ENCODE results near the gene CMTR1.

DNA sequence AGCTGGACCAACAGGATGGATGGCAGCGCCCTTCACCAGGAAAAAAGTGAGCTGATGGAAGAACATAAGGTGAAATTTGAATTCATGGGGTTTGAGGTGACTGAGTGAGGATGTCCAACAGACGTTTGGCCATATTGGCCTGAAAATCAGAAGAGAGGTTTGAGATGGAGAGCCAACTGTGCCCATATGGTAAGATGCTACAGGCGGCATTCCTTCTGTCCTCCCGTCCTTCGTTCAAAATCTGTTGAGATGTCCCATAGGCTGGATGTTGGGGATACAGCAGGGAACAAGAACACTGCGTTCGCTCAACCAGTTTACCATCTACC, 468 bp upstream of the CMTR1 start:
- no peak for TF ChIP-seq CTCF (IDR thresholded peaks at IDR 0.05)
- no peak for TF ChIP-seq POLR2A (IDR thresholded peaks at IDR 0.05)
- TF ChIP-seq EP300 (IDR thresholded peaks at IDR 0.05) = peak; percentile 2

Measured in ovary (tissue), 3 donors.